BJ (cell line): ENCODE measurements around the gene FBXO10. TPM values are rescaled to one million over a fixed set of nuclear protein-coding genes. Genes with fewer than 3 reads are reported as not detected.

ENCODE experiments used
- CTCF ChIA-PET: fragments of 350-600 bp; formaldehyde crosslinking; extraction: SDS; loops from one replicate; lab custom pipeline; 2021; ENCODE audit warnings: antibody characterized with exemption, inconsistent platforms; lab: Yijun Ruan, JAX
- POLR2A ChIA-PET: fragments of 300-600 bp; sonication (Branson Sonifier 250); formaldehyde crosslinking; extraction: SDS; loops from one replicate; lab custom pipeline; 2021; ENCODE audit warnings: antibody characterized with exemption; lab: Charles Lee
- DNase-seq: peaks from one replicate; pipeline ENCODE4 v3.0.0-alpha.2; 2011; ENCODE audit warnings: low read depth
- H3K27me3 ChIP-seq: 2 replicates; pipeline ENCODE4 v1.6.0; 2011; ENCODE audit warnings: low read length; ENCODE audit not compliant: control insufficient read depth, insufficient read depth
- H3K36me3 ChIP-seq: 2 replicates; pipeline ENCODE4 v1.5.1; 2011; ENCODE audit warnings: low read length; ENCODE audit not compliant: control insufficient read depth, insufficient read depth
- H3K4me3 ChIP-seq: 2 replicates; pipeline ENCODE4 v1.5.1; 2011; ENCODE audit warnings: low read depth, mild to moderate bottlenecking, control low read depth, low read length
- polyA plus RNA-seq: library from polyadenylated mRNA; depleted of rRNA; stranded (reverse); fragments of >200 nt; gene quantifications from 2 replicates; pipeline ENCODE4 v1.2.3, GENCODE V29; 2011
- TF ChIP-seq, protein P1 (sequence below): IDR thresholded peaks from 2 replicates; pipeline ENCODE4 v1.5.1; 2011; ENCODE audit warnings: low read depth, mild to moderate bottlenecking, control low read depth, inconsistent platforms, low read length, moderate library complexity; ENCODE audit not compliant: insufficient read depth

The FBXO10 gene
- polyA plus RNA-seq, 1 experiment: 13.3 TPM

- CTCF ChIA-PET: interaction anchor here (0.6 to 1.8 kb wide), 5 partner anchors 9 to 165 kb away, joined by 3 to 7 read pairs (median 4); partner anchors contain the start of genes POLR1E and TOMM5
- peaks cover 6% of the 10 kb centered on the region for H3K36me3 ChIP-seq
Measured at GRCh38 chr9:37583522-37584121, 7.4 kb upstream of the FBXO10 start.

GRCh38 chr9:37582548-37583157 lies 6.5 kb upstream of the FBXO10 start:
- TF ChIP-seq, protein P1, sequence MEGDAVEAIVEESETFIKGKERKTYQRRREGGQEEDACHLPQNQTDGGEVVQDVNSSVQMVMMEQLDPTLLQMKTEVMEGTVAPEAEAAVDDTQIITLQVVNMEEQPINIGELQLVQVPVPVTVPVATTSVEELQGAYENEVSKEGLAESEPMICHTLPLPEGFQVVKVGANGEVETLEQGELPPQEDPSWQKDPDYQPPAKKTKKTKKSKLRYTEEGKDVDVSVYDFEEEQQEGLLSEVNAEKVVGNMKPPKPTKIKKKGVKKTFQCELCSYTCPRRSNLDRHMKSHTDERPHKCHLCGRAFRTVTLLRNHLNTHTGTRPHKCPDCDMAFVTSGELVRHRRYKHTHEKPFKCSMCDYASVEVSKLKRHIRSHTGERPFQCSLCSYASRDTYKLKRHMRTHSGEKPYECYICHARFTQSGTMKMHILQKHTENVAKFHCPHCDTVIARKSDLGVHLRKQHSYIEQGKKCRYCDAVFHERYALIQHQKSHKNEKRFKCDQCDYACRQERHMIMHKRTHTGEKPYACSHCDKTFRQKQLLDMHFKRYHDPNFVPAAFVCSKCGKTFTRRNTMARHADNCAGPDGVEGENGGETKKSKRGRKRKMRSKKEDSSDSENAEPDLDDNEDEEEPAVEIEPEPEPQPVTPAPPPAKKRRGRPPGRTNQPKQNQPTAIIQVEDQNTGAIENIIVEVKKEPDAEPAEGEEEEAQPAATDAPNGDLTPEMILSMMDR: peak; percentile 67
- POLR2A ChIA-PET: no interaction called here
- peaks cover 5% of the 10 kb centered on the region for H3K36me3 ChIP-seq
- H3K4me3 ChIP-seq: no peak overlapping the region
- DNase-seq: no peak
- CTCF ChIA-PET: interaction anchor here (0.7 to 1.8 kb wide), 4 partner anchors 9 to 166 kb away, joined by 3 to 7 read pairs (median 4); partner anchors contain the start of gene TOMM5
- H3K27me3 ChIP-seq: no peaks in the 10 kb centered on the region

More at GRCh38 chr9:37583522-37584121, 7.4 kb upstream of the FBXO10 start:
- POLR2A ChIA-PET: no interaction called here
- no peaks in the 10 kb centered on the region for H3K27me3 ChIP-seq
- DNase-seq: no peak
- H3K4me3 ChIP-seq: no peak overlapping the region
- TF ChIP-seq, protein P1: no peak

DNA sequence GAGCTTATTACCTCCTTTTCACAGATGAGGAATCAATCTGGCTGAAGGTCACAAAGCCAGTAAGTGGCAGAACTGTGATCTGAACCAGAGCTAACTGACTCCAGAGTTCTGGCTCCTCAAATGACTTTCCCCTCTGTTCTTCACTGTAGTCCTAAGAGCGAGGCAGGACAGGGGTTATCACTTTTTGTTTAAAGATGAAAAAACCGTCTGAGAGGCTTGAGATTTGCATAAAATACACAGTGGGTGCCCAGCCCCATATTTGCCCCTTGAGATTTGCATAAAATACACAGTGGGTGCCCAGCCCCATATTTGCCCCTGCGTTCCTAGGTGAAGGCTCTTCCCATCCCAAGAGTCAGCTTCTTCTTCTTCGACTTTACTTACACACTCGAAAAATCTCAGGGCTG lies 667 bp downstream of the FBXO10 start:
- DNase-seq: no peak
- Histone ChIP-seq H3K36me3 (peaks cover under 1% of the 10 kb centered on the region), H3K27me3 (no peaks in the 10 kb centered on the region), H3K4me3 (peak overlapping the region; percentile 88)
- ChIA-PET CTCF (interaction anchor here (1.4 kb wide), 1 partner anchor 13 kb away, joined by 3 read pairs; no protein-coding TSS in a partner anchor), POLR2A (interaction anchor here (0.5 to 1.1 kb wide), 2 partner anchors 89 to 230 kb away, joined by 5 to 6 read pairs; no protein-coding TSS in a partner anchor)
- TF ChIP-seq, protein P1: no peak

GRCh38 chr9:37575001-37575400 lies 1.2 kb downstream of the FBXO10 start:
- TF ChIP-seq, protein P1: no peak
- Histone ChIP-seq H3K27me3 (no peaks in the 10 kb centered on the region), H3K4me3 (peak overlapping the region; percentile 88; the same call in 1 of the 2 replicates), H3K36me3 (no peaks in the 10 kb centered on the region; the same call in 1 of the 2 replicates)
- CTCF ChIA-PET: interaction anchor here (1.4 to 1.7 kb wide), 2 partner anchors 9 to 13 kb away, joined by 3 to 7 read pairs; no protein-coding TSS in a partner anchor
- POLR2A ChIA-PET: interaction anchor here (1.1 kb wide), 1 partner anchor 88 kb away, joined by 5 read pairs; no protein-coding TSS in a partner anchor
- no peak for DNase-seq

DNA sequence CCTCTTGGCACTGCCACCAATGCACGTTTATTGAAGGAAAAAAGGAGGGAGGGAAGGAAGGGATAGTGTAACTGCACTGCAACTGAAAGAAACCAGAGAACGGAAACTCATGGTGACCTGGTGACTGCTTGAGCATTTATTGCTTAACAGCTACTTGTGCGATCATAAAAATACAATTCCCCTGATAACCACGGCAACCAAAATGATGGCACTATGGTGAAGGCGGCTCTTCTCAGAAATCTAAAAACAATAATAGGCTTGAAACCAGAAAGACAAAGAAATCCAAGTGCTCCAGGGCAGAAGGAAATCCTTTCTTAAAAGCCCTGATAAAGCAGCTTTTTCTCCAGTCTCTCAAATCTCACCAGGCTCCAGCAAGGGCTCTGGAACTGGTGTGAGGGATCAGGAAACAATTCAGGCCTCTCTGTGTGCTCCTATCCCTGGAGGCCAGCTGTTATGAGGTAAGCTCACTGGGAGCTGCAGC lies 1.9 kb downstream of the FBXO10 start:
- no peaks in the 10 kb centered on the region for H3K27me3 ChIP-seq
- H3K36me3 ChIP-seq: no peaks in the 10 kb centered on the region; the same call in 1 of the 2 replicates
- ChIA-PET CTCF (interaction anchor here (0.6 to 1.7 kb wide), 2 partner anchors 8 to 9 kb away, joined by 3 to 7 read pairs; no protein-coding TSS in a partner anchor), POLR2A (interaction anchor here (0.5 kb wide), 1 partner anchor 169 kb away, joined by 12 read pairs; no protein-coding TSS in a partner anchor)
- TF ChIP-seq, protein P1: no peak
- H3K4me3 ChIP-seq: 0 out of 2 replicates have a peak overlapping the region, but pooled peaks have one; percentile 3
- DNase-seq: peak; percentile 41
